ENCODE data around the gene NADK. TPM values are rescaled to one million over a fixed set of nuclear protein-coding genes. Genes with fewer than 3 reads are reported as not detected.
"Not testable (repeated sequence)": the region's sequence is repeated elsewhere in the genome, so short reads cannot be mapped to it uniquely, and the experiment has no call there.

Gene NADK
- total RNA-seq, 1 donor from 2014 or later, result 31.8 TPM

- no peak for ATAC-seq
Measured at GRCh38 chr1:1703796-1704195, 74.5 kb downstream of the NADK start.

- ATAC-seq, result not testable (repeated sequence)
Measured at GRCh38 chr1:1702506-1702905, 75.8 kb downstream of the NADK start.

Other genes with a start within 250 kb of the NADK start
- gene TMEM240, start 237.8 kb downstream of the NADK start, total RNA-seq, result not detected
- gene SSU72, start 203.6 kb downstream of the NADK start, total RNA-seq, result 106 TPM
- 5.7 TPM for gene FNDC10, start 178.3 kb downstream of the NADK start, total RNA-seq
- gene MIB2, start 163.0 kb downstream of the NADK start, total RNA-seq, result 87.5 TPM
- gene MMP23B, start 146.3 kb downstream of the NADK start, total RNA-seq, result 0.92 TPM
- gene CDK11B, start 119.5 kb downstream of the NADK start, total RNA-seq, result 10.9 TPM
- gene SLC35E2B, start 85.7 kb downstream of the NADK start, total RNA-seq, result 17.4 TPM
- 15.7 TPM for gene CDK11A, start 54.1 kb downstream of the NADK start, total RNA-seq
- gene GNB1, start 112.6 kb upstream of the NADK start, total RNA-seq, result 148 TPM
- gene CALML6, start 136.8 kb upstream of the NADK start, total RNA-seq, result 0.20 TPM
- 0.32 TPM for gene TMEM52, start 140.8 kb upstream of the NADK start, total RNA-seq
- gene CFAP74, start 225.3 kb upstream of the NADK start, total RNA-seq, result not detected
- gene GABRD, start 240.9 kb upstream of the NADK start, total RNA-seq, result 0.36 TPM

Measured in esophagus mucosa (tissue), 1 donor.